Astrocyte (in vitro differentiated cells and primary cell): ENCODE measurements around the gene PPM1F. TPM values are rescaled to one million over a fixed set of nuclear protein-coding genes. Genes with fewer than 3 reads are reported as not detected.
"Not testable (repeated sequence)": the region's sequence is repeated elsewhere in the genome, so short reads cannot be mapped to it uniquely, and the experiment has no call there.

Experiments
- DNase-seq: peaks from one replicate; pipeline ENCODE4 v3.0.0-alpha.2; 2010; ENCODE audit warnings: low read depth
- FAIRE-seq: peaks from 2 replicates; lab custom pipeline; 2011; peaks lifted over from hg19 to GRCh38; lab: Jason Lieb, UNC
- H2AFZ ChIP-seq: 2 replicates; pipeline ENCODE4 v1.6.0; 2012; ENCODE audit warnings: low read depth, low read length, inconsistent platforms
- H3K27ac ChIP-seq: 2 replicates; pipeline ENCODE4 v1.5.1; 2011; ENCODE audit warnings: low read depth, low read length, inconsistent platforms
- H3K27me3 ChIP-seq: 2 replicates; pipeline ENCODE4 v1.6.0; 2011; ENCODE audit warnings: low read length, inconsistent platforms; ENCODE audit not compliant: insufficient read depth
- H3K36me3 ChIP-seq: 2 replicates; pipeline ENCODE4 v1.5.1; 2011; ENCODE audit warnings: low read length, inconsistent platforms; ENCODE audit not compliant: insufficient read depth
- H3K4me1 ChIP-seq: 2 replicates; pipeline ENCODE4 v1.5.1; 2011; ENCODE audit warnings: low read length, inconsistent platforms; ENCODE audit not compliant: insufficient read depth
- H3K4me2 ChIP-seq: 2 replicates; pipeline ENCODE4 v1.6.0; 2012; ENCODE audit warnings: low read length, inconsistent platforms
- H3K4me3 ChIP-seq: 2 replicates; pipeline ENCODE4 v1.5.1; 2011; ENCODE audit warnings: low read depth, mild to moderate bottlenecking, low read length, inconsistent platforms; ENCODE audit not compliant: insufficient read depth
- H3K79me2 ChIP-seq: 2 replicates; pipeline ENCODE4 v1.6.0; 2012; ENCODE audit warnings: mild to moderate bottlenecking, low read length, inconsistent platforms; ENCODE audit not compliant: insufficient read depth
- H3K9ac ChIP-seq: 2 replicates; pipeline ENCODE4 v1.6.0; 2012; ENCODE audit warnings: mild to moderate bottlenecking, low read length, inconsistent platforms
- H3K9me3 ChIP-seq: 2 replicates; pipeline ENCODE4 v1.5.1; 2012; ENCODE audit warnings: low read depth, mild to moderate bottlenecking, low read length, inconsistent platforms; ENCODE audit not compliant: insufficient read depth
- H4K20me1 ChIP-seq: 2 replicates; pipeline ENCODE4 v1.6.0; 2012; ENCODE audit warnings: low read length, inconsistent platforms; ENCODE audit not compliant: insufficient read depth
- H3K27ac Mint-ChIP-seq: one replicate; pipeline ENCODE4 v1.8.0; 2021; ENCODE audit warnings: mild to moderate bottlenecking, mixed read lengths; ENCODE audit not compliant: unreplicated experiment
- H3K27me3 Mint-ChIP-seq: one replicate; pipeline ENCODE4 v1.8.0; 2021; ENCODE audit warnings: low read depth, mixed read lengths; ENCODE audit not compliant: unreplicated experiment
- H3K36me3 Mint-ChIP-seq: one replicate; pipeline ENCODE4 v1.8.0; 2021; ENCODE audit warnings: low read depth, mixed read lengths; ENCODE audit not compliant: unreplicated experiment
- H3K4me1 Mint-ChIP-seq: one replicate; pipeline ENCODE4 v1.8.0; 2021; ENCODE audit warnings: low read depth, mixed read lengths; ENCODE audit not compliant: unreplicated experiment
- H3K4me3 Mint-ChIP-seq: one replicate; pipeline ENCODE4 v1.8.0; 2021; ENCODE audit warnings: mild to moderate bottlenecking, moderate library complexity, mixed read lengths; ENCODE audit not compliant: unreplicated experiment
- H3K9me3 Mint-ChIP-seq: one replicate; pipeline ENCODE4 v1.8.0; 2021; ENCODE audit warnings: mild to moderate bottlenecking, mixed read lengths; ENCODE audit not compliant: unreplicated experiment
- CTCF ChIP-seq: IDR thresholded peaks from 2 replicates; pipeline ENCODE4 v1.5.1; 2011; ENCODE audit warnings: low read depth, mild to moderate bottlenecking, inconsistent platforms, low read length, moderate library complexity; ENCODE audit not compliant: insufficient read depth
- EZH2 ChIP-seq: IDR thresholded peaks from 2 replicates; pipeline ENCODE4 v1.6.1; 2012; ENCODE audit warnings: mild to moderate bottlenecking, low read length, inconsistent platforms; ENCODE audit not compliant: insufficient read depth
- total RNA-seq: library from RNA; stranded (reverse); gene quantifications from 2 replicates; pipeline ENCODE4 v1.2.1, GENCODE V29; 2021

PPM1F gene
- total RNA-seq, 1 donor from 2014 or later, result 27.9 TPM

DNA sequence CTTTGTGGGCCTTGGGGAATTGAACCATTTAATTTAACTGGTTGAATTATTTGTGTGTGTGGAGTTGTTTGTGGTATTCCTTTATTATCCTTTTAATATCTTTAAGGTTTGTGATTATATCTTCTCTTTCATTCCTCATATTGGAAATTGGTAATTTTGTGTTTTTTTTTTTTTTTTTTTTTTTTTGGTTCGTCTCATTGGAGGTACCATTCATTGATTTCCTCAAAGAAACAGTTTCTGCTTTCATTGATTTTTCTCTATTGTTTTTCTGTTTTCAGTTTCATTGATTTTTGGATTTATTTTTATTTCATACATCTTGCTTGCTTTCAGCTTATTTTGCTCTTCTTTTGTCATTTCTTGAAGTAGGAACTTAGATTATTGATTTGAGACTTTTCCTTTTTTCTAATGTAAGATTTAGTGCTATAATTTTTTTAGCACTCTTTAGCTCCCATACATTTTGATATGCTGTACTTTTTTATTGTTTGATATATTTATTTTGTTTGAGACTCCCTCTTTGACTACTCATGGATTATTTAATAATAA is 54.2 kb downstream of the PPM1F start:
- H4K20me1 ChIP-seq, result no peaks in the 10 kb centered on the region
- no peak overlapping the region for H3K27ac ChIP-seq
- Mint-ChIP-seq H3K36me3 (no peaks in the 10 kb centered on the region), H3K27ac (no peak overlapping the region), H3K27me3 (no peaks in the 10 kb centered on the region), H3K4me3 (no peak overlapping the region), H3K9me3 (no peaks in the 10 kb centered on the region), H3K4me1 (no peaks in the 10 kb centered on the region)
- FAIRE-seq (no peak), DNase-seq (no peak)
- H3K4me1 ChIP-seq, result no peaks in the 10 kb centered on the region
- H3K79me2 ChIP-seq, result no peaks in the 10 kb centered on the region
- no peak overlapping the region for H2AFZ ChIP-seq
- H3K4me2 ChIP-seq, result no peak overlapping the region
- TF ChIP-seq CTCF (no peak), EZH2 (no peak)
- no peak overlapping the region for H3K9ac ChIP-seq
- H3K4me3 ChIP-seq, result no peak overlapping the region
- H3K36me3 ChIP-seq, result no peaks in the 10 kb centered on the region
- no peaks in the 10 kb centered on the region for H3K27me3 ChIP-seq
- H3K9me3 ChIP-seq, result no peaks in the 10 kb centered on the region

DNA sequence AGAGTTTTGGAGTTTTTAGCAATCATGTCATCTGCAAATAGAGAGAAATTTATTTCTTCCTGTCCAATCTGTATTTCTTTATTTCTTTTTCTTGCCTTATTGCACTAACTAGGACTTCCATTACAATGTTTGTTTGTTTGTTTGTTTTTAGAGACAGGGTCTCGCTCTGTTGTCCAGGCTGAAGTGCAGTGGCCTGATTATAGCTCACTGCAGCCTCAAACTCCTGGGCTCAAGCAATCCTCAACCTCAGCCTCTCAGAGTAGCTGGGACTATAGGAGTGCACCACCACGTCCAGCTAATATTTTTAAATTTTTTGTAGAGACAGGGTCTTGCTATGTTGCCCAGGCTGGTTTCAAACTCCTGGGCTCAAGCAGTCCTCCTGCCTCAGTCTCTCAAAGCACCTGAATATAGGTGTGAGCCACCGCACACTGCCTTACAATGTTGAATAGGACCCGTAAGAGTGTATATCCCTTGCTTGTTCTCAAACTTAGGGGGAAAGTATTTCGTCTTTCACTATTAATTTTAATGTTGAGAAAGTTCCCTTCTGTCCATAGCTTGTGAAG is 55.6 kb downstream of the PPM1F start:
- FAIRE-seq (no peak), DNase-seq (no peak)
- H3K27ac Mint-ChIP-seq, result no peak overlapping the region

DNA sequence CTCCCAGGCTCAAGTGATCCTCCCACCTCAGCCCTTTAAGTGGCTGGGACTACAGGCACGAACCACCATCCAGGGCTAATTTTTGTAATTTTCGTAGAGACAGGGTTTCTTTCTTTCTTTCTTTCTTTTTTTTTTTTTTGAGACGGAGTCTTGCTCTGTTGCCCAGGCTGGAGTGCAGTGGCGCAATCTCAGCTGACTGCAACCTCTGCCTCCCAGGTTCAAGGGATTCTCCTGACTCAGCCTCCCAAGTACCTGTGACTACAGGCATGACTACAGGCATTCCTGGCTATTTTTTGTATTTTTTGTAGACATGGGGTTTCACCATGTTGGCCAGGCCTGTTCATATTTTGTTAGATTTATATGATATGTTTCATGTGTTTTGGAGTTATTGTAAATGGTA is 56.4 kb downstream of the PPM1F start:
- H3K27me3 ChIP-seq, H4K20me1 ChIP-seq, H3K27ac ChIP-seq, H3K4me3 Mint-ChIP-seq, H3K9me3 ChIP-seq, H3K9me3 Mint-ChIP-seq, H2AFZ ChIP-seq, H3K36me3 ChIP-seq, H3K27ac Mint-ChIP-seq, H3K36me3 Mint-ChIP-seq, DNase-seq, H3K27me3 Mint-ChIP-seq, H3K9ac ChIP-seq, H3K79me2 ChIP-seq, H3K4me2 ChIP-seq, FAIRE-seq, H3K4me3 ChIP-seq, H3K4me1 Mint-ChIP-seq, H3K4me1 ChIP-seq: not testable (repeated sequence)

More for the DNA sequence above, 55.6 kb downstream of the PPM1F start:
- H3K27me3 ChIP-seq, result no peaks in the 10 kb centered on the region
- H3K9ac ChIP-seq, result no peak overlapping the region
- H3K4me1 ChIP-seq, result no peaks in the 10 kb centered on the region
- Mint-ChIP-seq H3K36me3 (no peaks in the 10 kb centered on the region), H3K4me1 (no peaks in the 10 kb centered on the region), H3K9me3 (no peaks in the 10 kb centered on the region), H3K4me3 (no peak overlapping the region), H3K27me3 (no peaks in the 10 kb centered on the region)
- H3K27ac ChIP-seq, result no peak overlapping the region
- no peaks in the 10 kb centered on the region for H3K36me3 ChIP-seq
- TF ChIP-seq EZH2 (no peak), CTCF (no peak)
- H4K20me1 ChIP-seq, result no peaks in the 10 kb centered on the region
- no peak overlapping the region for H2AFZ ChIP-seq
- H3K9me3 ChIP-seq, result no peaks in the 10 kb centered on the region
- H3K4me2 ChIP-seq, result no peak overlapping the region
- H3K79me2 ChIP-seq, result no peaks in the 10 kb centered on the region
- no peak overlapping the region for H3K4me3 ChIP-seq
